H4 (cell line): Measurements from ENCODE around the gene CCNYL1. TPM values are rescaled to one million over a fixed set of nuclear protein-coding genes. Genes with fewer than 3 reads are reported as not detected.
"Not testable (repeated sequence)": the region's sequence is repeated elsewhere in the genome, so short reads cannot be mapped to it uniquely, and the experiment has no call there.

Experiments
- DNase-seq: peaks from one replicate; pipeline ENCODE4 v3.0.0-alpha.2; 2015; ENCODE audit warnings: low spot score
- total RNA-seq: library from RNA; depleted of rRNA; stranded (reverse); fragments of >200 nt; shearing (Covaris generic); gene quantifications from 2 replicates; pipeline ENCODE4 v1.2.3, GENCODE V29; 2014

CCNYL1 gene
- total RNA-seq, 1 experiment from 2014 or later: 3.3 TPM

- no peak for DNase-seq
Observed at GRCh38 chr2:207734636-207735512, 23.4 kb downstream of the CCNYL1 start.

- not testable (repeated sequence) for DNase-seq
Observed at GRCh38 chr2:207735513-207735859, 24.0 kb downstream of the CCNYL1 start.

- no peak for DNase-seq
Observed at GRCh38 chr2:207743514-207743913, 32.1 kb downstream of the CCNYL1 start.

- DNase-seq: no peak
Observed at GRCh38 chr2:207744050-207744449, 32.6 kb downstream of the CCNYL1 start.

GRCh38 chr2:207744451-207744850 is 33.0 kb downstream of the CCNYL1 start:
- DNase-seq: no peak

- peak; percentile 69 for DNase-seq
Observed at GRCh38 chr2:207746131-207746530, 34.7 kb downstream of the CCNYL1 start.

GRCh38 chr2:207747653-207748560 is 36.5 kb downstream of the CCNYL1 start:
- DNase-seq: peak; percentile 29

GRCh38 chr2:207748993-207749392 is 37.6 kb downstream of the CCNYL1 start:
- no peak for DNase-seq

GRCh38 chr2:207749873-207750272 is 38.4 kb downstream of the CCNYL1 start:
- DNase-seq: no peak

- DNase-seq: no peak
Observed at GRCh38 chr2:207750345-207750744, 38.9 kb downstream of the CCNYL1 start.

- DNase-seq: no peak
Observed at GRCh38 chr2:207750876-207751275, 39.4 kb downstream of the CCNYL1 start.

- not testable (repeated sequence) for DNase-seq
Observed at GRCh38 chr2:207753688-207754087, 42.2 kb downstream of the CCNYL1 start.

GRCh38 chr2:207754498-207755383 is 43.3 kb downstream of the CCNYL1 start:
- no peak for DNase-seq

- DNase-seq: no peak
Observed at GRCh38 chr2:207758025-207758424, 46.6 kb downstream of the CCNYL1 start.

- DNase-seq: no peak
Observed at GRCh38 chr2:207759890-207760289, 48.5 kb downstream of the CCNYL1 start.

- no peak for DNase-seq
Observed at GRCh38 chr2:207760453-207760852, 49.0 kb downstream of the CCNYL1 start.

GRCh38 chr2:207761426-207761825 is 50.0 kb downstream of the CCNYL1 start:
- not testable (repeated sequence) for DNase-seq

GRCh38 chr2:207762146-207762545 is 50.7 kb downstream of the CCNYL1 start:
- DNase-seq: no peak

- no peak for DNase-seq
Observed at GRCh38 chr2:207763303-207763917, 52.0 kb downstream of the CCNYL1 start.

- DNase-seq: no peak
Observed at GRCh38 chr2:207764096-207764630, 52.7 kb downstream of the CCNYL1 start.

GRCh38 chr2:207765547-207765946 is 54.1 kb downstream of the CCNYL1 start:
- no peak for DNase-seq
